GM06990 (cell line): ENCODE data around the gene PYGB.

Experiments used
- DNase-seq: peaks from one replicate; pipeline ENCODE4 v3.0.0-alpha.2; 2011; ENCODE audit not compliant: insufficient read length; ENCODE audit errors: extremely low read depth
- H3K27me3 ChIP-seq: replicated peaks from 2 replicates; pipeline ENCODE4 v1.6.0; 2011; ENCODE audit warnings: low read length; ENCODE audit not compliant: control insufficient read depth, insufficient read depth
- H3K36me3 ChIP-seq: 2 replicates; pipeline ENCODE4 v1.5.1; 2011; ENCODE audit warnings: low read length; ENCODE audit not compliant: control insufficient read depth, insufficient read depth
- H3K4me3 ChIP-seq: replicated peaks from 2 replicates; pipeline ENCODE4 v1.5.1; 2011; ENCODE audit warnings: low read depth, mild to moderate bottlenecking, control low read depth, low read length
- CTCF ChIP-seq: IDR thresholded peaks from 2 replicates; pipeline ENCODE4 v1.5.1; 2011; ENCODE audit warnings: low read length, control low read depth, mild to moderate bottlenecking, inconsistent platforms; ENCODE audit not compliant: insufficient read depth, poor library complexity, severe bottlenecking

The PYGB gene

GRCh38 chr20:25213566-25214425 is 34.1 kb upstream of the PYGB start:
- no peak for DNase-seq
- Histone ChIP-seq H3K4me3 (no peak overlapping the region), H3K36me3 (peaks cover 21% of the 10 kb centered on the region), H3K27me3 (no peaks in the 10 kb centered on the region)
- no peak for TF ChIP-seq CTCF

DNA sequence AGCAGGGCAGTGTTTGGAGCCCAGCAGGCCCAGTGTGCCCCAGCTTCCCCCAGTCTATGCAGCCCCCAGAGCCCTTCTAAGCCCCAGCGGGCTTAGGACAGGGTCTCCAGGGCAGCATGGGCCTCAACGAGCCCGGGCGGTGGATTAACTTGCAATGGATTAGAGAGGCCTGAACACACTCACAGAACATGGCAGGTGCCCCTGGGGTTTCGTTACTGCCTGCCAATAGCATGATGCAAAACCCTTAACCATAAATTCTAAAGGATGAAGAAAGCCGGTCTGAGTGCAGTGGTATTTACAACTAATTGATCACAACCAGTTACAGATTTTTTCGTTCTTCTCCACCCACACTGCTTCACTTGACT is 33.5 kb upstream of the PYGB start:
- peaks cover 21% of the 10 kb centered on the region for H3K36me3 ChIP-seq
- DNase-seq = no peak
- TF ChIP-seq CTCF = no peak

GRCh38 chr20:25214819-25215218 is 33.1 kb upstream of the PYGB start:
- Histone ChIP-seq H3K27me3 (no peaks in the 10 kb centered on the region), H3K36me3 (peaks cover 21% of the 10 kb centered on the region), H3K4me3 (no peak overlapping the region)
- TF ChIP-seq CTCF = no peak
- no peak for DNase-seq

More for the DNA sequence above, 33.5 kb upstream of the PYGB start:
- Histone ChIP-seq H3K27me3 (no peaks in the 10 kb centered on the region), H3K4me3 (no peak overlapping the region)

- no peak for DNase-seq
- H3K4me3 ChIP-seq = no peak overlapping the region
- H3K27me3 ChIP-seq = no peaks in the 10 kb centered on the region
- peaks cover 22% of the 10 kb centered on the region for H3K36me3 ChIP-seq
- TF ChIP-seq CTCF = no peak
These were observed 32.4 kb upstream of the PYGB start for GRCh38 chr20:25215521-25215920.

DNA sequence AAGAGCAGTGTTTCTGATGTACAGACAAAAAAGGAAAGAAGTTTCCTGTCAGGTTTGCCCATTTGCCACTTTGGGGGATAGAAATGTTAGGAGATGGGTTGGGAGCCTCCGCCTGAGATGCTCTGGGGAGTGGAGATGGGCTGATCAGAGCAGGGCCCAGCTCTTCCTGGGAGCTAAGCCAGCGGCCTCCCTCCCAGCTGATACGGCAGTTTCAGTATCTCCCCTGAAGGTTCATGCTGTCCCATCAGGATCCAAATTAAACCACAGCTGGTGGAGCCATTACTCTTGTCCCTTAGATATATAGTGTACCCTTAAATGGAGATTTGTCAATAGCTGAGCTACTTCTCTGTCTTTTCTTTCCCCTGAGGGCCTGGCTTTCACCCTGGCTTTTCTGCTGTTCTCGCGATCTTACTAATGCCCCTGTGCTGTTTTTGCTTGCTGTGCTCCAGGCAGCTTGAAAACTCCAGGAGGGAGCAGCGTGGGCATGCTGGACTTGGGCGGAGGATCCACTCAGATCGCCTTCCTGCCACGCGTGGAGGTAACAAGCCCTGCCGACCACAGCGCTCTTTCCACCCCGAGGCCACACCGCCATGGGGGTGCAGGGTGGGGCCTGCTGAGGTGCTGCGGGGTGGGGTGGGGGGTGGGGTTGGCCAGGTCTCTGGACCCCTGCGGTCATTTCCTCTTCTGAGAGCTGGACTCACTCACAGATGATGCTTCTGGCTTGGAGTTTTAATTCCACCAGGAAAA is 31.5 kb upstream of the PYGB start:
- no peaks in the 10 kb centered on the region for H3K27me3 ChIP-seq
- DNase-seq = no peak
- TF ChIP-seq CTCF = no peak
- H3K36me3 ChIP-seq = peaks cover 24% of the 10 kb centered on the region
- H3K4me3 ChIP-seq = no peak overlapping the region
